ENCODE data around the gene PLK5.
"Not testable (repeated sequence)": the region's sequence is repeated elsewhere in the genome, so short reads cannot be mapped to it uniquely, and the experiment has no call there.

Gene PLK5, protein sequence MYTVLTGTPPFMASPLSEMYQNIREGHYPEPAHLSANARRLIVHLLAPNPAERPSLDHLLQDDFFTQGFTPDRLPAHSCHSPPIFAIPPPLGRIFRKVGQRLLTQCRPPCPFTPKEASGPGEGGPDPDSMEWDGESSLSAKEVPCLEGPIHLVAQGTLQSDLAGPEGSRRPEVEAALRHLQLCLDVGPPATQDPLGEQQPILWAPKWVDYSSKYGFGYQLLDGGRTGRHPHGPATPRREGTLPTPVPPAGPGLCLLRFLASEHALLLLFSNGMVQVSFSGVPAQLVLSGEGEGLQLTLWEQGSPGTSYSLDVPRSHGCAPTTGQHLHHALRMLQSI

DNA sequence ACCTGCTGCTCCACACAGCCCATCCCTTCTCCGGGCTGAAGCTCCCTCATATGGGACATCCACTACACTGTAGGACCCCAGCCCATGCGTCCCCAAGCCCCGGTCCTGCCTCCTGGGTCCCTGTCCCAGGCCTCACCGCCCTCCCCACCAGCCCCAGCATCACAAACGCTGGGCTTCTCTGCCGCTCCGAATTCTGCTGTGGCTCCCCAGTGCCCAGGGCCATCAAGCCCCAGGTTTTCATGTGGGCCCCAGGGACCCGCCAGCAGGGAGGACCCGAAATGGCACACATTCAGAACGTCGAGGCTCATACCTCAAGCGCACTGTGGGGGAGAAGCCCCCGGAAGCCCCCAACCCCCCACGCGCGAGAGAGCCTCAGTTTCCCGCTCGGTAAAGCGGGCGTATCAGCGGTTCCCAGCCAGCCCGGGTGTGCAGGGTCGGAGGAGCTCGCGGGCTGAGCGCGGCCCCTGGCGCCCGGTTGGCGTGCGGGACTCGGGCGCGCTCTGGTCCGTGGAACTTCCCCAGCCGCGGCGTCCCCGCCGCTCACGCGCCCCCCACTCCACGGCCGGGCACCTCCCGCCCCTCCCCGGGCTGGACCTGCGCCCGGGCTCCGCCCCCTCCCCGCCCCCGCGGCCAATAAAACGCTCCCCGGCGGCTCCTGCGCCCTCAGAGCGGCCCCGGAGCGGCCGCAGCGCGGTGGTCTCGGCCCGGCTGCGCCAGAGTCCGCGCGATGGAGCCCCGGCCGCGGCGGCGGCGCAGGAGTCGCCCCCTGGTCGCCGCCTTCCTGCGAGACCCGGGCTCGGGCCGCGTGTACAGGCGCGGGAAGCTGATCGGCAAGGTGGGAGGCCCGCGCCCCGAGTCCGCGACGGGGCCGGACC, at the start of gene PLK5:
Gene PLK5, plus strand, starts transcription at position 666 of the 875 bp plus-strand sequence. CDS start 2,920 bp downstream, outside the sequence.
- H3K27me3 Mint-ChIP-seq (ENCODE audit: low read depth), result peaks cover 26% of the 10 kb centered on the region
- no peak within 1 kb of the TSS for H3K4me3 Mint-ChIP-seq
- H3K27ac Mint-ChIP-seq, result no peak within 1 kb of the TSS

DNA sequence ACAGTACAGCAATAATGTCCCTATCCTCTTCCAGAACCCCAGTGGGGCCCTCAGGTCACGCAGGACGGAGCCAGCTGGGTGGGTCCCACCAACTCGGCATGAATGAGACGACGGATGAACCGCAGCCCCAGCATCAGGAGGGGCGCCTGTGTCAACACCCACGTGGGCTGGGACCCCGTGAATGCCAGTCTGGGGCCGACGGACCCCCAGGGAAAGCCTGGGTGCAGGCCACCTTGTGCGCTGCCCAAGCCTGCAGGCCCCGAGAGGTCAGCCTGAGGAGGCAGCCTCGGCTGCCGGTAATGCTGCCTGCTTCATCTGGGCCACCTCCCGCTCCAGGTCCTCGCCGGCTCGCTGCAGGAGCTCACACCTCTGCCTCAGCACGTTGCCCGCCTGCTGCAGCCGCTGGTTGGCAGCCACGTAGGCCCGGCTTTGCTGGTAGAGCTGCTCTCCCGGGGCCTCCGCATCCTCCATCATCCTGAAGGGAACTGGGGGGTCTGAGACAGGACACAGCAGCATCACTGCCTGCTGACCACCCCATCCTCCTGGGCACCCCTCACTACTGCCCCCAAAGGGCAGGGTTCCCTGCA, 49.0 kb upstream of the PLK5 start:
- Mint-ChIP-seq H3K4me1 (ENCODE audit: low read depth) (peaks cover 10% of the 10 kb centered on the region), H3K36me3 (ENCODE audit: low read depth) (peaks cover 5% of the 10 kb centered on the region), H3K27ac (no peak overlapping the region), H3K27me3 (ENCODE audit: low read depth) (peaks cover 8% of the 10 kb centered on the region), H3K4me3 (no peak overlapping the region), H3K9me3 (no peaks in the 10 kb centered on the region)

More for the DNA sequence above, at the start of gene PLK5:
- H3K4me1 Mint-ChIP-seq (ENCODE audit: low read depth), result no peaks in the 10 kb centered on the region
- H3K36me3 Mint-ChIP-seq (ENCODE audit: low read depth), result no peaks in the 10 kb centered on the region
- H3K9me3 Mint-ChIP-seq, result no peaks in the 10 kb centered on the region

DNA sequence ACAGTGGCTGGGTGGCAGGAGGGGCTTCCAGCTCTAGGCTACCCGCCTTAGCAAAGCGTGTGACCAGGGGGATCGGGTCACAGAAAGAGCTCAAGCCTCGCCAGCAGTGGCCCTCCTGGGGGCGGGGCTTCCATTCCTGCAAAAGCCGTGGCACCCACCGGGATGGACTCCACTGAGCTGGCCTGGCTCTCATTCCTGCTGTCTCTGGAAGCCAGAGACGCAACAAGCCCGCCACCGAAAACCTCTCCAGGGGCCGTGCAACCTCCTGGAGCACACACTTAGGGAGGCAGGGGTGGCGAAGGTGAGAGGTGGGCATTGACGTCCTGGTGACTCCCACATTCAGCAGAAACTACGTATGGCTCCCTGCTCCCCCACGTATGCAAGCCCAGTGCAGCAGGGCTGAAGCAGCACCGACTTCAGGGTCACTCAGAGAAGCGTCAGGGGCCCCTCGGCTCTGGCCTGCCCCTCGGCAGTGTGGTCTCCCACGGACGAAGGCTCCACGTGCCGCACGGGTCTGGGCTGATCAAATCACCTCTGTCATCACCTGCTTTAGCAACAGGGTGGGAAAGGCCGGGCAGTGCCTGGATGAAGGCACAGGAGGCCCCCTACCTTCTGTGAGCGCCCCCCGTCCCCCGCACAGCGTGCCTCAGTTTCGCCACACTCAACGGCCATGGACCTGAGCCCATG, 48.0 kb upstream of the PLK5 start:
- H3K27me3 Mint-ChIP-seq (ENCODE audit: low read depth), result peaks cover 8% of the 10 kb centered on the region
- no peaks in the 10 kb centered on the region for H3K9me3 Mint-ChIP-seq
- peaks cover 13% of the 10 kb centered on the region for H3K4me1 Mint-ChIP-seq (ENCODE audit: low read depth)
- peaks cover 5% of the 10 kb centered on the region for H3K36me3 Mint-ChIP-seq (ENCODE audit: low read depth)
- no peak overlapping the region for H3K27ac Mint-ChIP-seq
- no peak overlapping the region for H3K4me3 Mint-ChIP-seq

DNA sequence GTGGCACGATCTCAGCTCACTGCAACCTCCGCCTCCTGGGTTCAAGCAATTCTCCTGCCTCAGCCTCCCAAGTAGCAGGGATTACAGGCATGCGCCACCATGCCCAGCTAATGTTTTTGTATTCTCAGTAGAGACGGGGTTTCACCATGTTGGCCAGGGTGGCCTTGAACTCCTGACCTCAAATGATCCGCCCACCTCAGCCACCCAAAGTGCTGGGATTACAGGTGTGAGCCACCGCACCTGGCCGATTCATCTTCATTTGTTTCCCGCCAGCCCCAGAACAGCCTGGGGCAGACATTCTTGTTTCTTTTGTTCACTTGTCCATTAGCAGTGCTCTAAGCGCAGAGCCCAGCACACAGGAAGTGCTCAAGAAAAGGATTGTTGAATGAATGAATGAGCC, 46.8 kb upstream of the PLK5 start:
- H3K27me3 Mint-ChIP-seq (ENCODE audit: low read depth); H3K4me3 Mint-ChIP-seq; H3K9me3 Mint-ChIP-seq; H3K27ac Mint-ChIP-seq; H3K36me3 Mint-ChIP-seq (ENCODE audit: low read depth): not testable (repeated sequence)
- peaks cover 12% of the 10 kb centered on the region for H3K4me1 Mint-ChIP-seq (ENCODE audit: low read depth)

DNA sequence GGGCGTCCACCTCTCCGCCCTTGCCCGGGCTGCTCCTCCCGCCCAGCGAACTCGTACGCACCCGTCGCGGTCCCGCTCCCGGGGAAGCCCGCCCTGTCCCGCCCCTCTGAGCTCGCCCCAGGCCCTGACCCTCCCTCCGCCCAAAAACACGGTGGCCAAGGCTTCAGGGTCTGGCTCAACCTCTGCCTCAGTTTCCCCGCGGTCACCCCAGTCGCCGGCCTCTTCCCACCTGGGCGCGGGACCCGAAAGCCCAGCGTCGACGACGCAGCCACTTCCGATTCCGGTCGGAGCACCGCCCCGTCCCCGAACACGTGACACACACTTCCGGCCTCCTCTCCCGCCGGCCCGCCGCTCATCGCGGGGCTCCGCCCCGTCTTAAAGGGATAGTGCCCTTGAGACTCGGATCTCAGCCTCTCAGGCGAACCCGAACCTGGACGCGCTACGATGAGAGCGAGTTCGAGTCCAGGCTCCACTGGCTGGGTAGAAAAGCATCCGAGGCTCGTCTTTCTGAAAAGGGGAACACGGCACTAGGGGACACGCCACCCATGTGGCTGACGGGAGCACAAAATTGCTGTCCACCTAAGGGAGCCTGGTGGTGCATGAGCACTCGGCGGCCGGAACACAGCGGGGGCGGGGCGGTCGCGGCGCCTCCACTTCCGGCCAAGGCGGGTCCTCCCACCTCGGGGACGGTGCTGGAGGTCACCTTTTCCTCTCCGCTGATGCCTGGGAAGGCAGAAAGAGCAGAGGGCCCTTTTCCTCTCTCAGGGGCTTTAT, 44.8 kb upstream of the PLK5 start, which contains the start of gene C19orf25:
Gene C19orf25, minus strand, starts transcription at position 282 of the 774 bp plus-strand sequence. CDS start 312 bp downstream, outside the sequence.
- H3K36me3 Mint-ChIP-seq (ENCODE audit: low read depth), result peaks cover 3% of the 10 kb centered on the region
- H3K4me3 Mint-ChIP-seq, result peak within 1 kb of the TSS; percentile 98
- peaks cover 12% of the 10 kb centered on the region for H3K4me1 Mint-ChIP-seq (ENCODE audit: low read depth)
- H3K27ac Mint-ChIP-seq, result peak within 1 kb of the TSS; percentile 96
- no peaks in the 10 kb centered on the region for H3K27me3 Mint-ChIP-seq (ENCODE audit: low read depth)
- no peaks in the 10 kb centered on the region for H3K9me3 Mint-ChIP-seq

DNA sequence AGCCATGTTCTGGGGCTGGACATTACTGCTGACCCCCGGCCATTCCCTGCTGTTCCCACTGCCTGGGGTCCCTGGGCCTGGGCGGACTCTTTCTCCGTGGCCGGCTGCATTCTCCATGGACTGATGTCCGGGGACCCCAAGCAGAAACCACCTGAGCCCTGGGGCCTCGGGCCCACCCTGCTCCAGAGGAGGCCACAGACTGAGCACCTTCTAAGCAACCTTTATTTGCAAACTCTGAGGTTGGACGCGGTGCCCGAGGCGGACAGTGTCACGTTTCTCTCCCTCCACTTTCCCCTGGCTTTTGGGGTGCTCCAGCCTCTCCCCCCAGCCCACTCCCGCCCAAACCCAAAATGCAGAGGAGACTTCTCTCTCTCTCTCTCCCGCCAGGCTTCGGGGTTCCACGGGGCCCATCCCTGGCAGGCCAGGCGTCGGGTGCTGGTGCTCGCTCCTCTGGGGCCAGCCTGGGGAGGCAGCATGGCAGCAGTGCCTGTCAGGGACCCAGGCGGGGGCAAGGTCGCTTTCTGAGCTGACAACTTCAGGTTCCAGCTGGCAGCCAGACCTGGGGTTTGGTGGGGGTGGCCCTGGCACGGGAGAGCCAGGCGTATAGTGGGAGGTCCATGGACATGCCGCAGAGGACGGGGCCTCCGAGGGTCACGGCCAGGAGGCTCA, 42.5 kb upstream of the PLK5 start:
- Mint-ChIP-seq H3K27me3 (ENCODE audit: low read depth) (no peaks in the 10 kb centered on the region), H3K36me3 (ENCODE audit: low read depth) (peaks cover 3% of the 10 kb centered on the region), H3K4me3 (no peak overlapping the region), H3K9me3 (no peaks in the 10 kb centered on the region), H3K27ac (no peak overlapping the region), H3K4me1 (ENCODE audit: low read depth) (peaks cover 12% of the 10 kb centered on the region)

DNA sequence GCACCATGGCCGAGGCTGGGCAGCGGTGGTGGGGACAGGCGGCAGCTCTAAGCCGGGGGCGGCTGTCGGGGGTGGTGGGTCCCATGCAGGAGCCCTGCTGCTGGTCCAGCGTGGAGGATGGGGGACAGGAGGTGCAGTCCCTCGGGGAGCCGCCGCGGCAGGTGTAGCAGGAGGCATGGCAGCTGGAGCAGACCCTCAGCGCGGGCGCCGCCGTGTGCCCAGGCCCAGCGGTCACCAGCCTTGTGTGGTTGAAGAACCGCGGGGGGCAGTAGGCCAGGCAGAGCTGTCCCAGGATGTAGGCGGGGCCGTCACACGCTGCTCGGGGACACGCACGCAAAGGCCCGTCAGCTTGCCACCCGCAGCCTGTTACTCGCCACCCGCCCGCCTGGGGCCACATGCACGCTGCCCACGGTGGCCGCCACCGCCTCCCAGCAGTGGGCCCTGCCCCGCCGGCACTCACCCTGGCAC, 42.0 kb upstream of the PLK5 start:
- no peak overlapping the region for H3K27ac Mint-ChIP-seq

DNA sequence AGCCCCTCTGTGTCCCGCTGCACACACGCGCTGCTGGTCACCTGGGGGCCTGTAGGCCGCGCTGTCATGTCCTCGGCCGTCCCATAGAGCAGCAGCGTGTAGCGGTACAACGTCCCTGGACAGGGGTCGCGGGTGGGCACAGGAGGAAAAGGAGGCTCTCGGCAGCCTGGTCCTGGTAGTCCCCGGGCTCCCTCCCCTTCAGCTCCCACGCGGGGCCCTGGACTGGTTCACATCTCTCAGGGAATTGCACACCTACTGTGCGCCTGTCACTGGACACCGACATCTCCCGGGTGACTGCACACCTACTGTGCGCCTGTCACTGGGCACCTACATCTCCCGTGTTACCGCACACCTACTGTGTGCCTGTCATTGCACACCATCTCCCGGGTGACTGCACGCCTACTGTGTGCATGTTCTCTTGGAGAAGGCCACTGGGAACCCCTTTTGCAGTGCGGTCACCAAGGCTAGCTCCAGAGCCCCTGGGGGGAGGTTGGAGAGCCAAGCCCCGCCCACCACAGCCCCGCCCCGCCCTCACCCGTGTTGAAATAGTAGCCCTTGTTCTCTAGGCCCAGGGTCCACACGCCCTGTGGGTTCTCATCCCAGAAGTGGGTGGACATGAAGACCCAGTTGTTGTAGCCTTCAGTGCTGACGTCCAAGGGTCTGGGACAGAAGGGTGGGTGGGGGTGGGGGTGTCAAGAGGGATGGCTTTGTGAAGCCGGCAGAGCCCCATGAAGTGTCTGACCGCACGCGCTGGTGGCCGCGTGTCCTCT, 41.3 kb upstream of the PLK5 start:
- Mint-ChIP-seq H3K4me1 (ENCODE audit: low read depth) (peaks cover 7% of the 10 kb centered on the region), H3K9me3 (no peaks in the 10 kb centered on the region), H3K4me3 (no peak overlapping the region), H3K27ac (no peak overlapping the region), H3K36me3 (ENCODE audit: low read depth) (peaks cover 3% of the 10 kb centered on the region), H3K27me3 (ENCODE audit: low read depth) (no peaks in the 10 kb centered on the region)

More for the DNA sequence above, 42.0 kb upstream of the PLK5 start:
- Mint-ChIP-seq H3K36me3 (ENCODE audit: low read depth) (peaks cover 3% of the 10 kb centered on the region), H3K4me3 (no peak overlapping the region), H3K9me3 (no peaks in the 10 kb centered on the region), H3K27me3 (ENCODE audit: low read depth) (no peaks in the 10 kb centered on the region), H3K4me1 (ENCODE audit: low read depth) (peaks cover 12% of the 10 kb centered on the region)

DNA sequence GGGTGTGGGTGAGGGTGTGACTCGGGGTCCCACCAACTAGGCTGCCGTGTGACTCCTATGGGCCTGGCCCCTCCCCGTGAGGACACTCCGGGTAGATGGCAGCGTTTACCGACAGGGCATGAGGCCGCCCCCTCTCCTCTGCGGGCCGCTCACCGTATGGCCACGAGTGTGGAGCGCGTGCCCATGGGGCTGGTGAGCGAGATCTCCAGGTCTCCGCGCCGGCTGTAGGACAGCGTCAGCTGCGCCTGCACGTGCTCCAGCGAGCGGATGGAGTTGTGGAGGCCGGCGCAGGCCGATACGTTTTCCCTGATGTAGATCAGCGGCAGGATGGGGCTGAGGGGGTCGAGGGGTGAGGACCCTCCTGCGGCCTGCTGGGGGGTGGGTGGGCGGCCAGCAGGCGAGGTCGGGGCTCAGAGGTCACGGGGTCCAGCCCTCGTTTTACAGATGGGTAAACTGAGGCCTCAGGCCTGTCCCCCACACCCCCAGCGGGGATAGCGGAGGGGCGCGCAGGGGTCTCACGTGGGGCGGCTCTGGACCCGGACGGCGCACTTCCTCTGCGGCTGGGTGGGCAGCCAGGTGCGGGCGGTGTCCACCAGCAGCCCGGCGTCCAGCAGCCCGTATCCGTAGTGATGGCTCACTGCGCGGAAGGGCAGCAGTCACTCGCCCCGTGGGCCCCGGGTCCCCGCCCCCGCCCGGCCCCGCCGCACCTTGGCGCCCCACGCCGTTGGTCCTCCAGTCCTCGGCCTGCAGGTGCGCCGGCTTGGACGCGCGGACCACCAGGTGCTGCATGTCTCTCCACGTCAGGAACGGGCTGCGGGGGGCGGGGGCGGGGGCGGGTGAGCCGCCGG, 40.5 kb upstream of the PLK5 start:
- H3K4me3 Mint-ChIP-seq, result no peak overlapping the region
- H3K27me3 Mint-ChIP-seq (ENCODE audit: low read depth), result no peaks in the 10 kb centered on the region
- peaks cover 3% of the 10 kb centered on the region for H3K36me3 Mint-ChIP-seq (ENCODE audit: low read depth)
- H3K9me3 Mint-ChIP-seq, result no peaks in the 10 kb centered on the region
- H3K27ac Mint-ChIP-seq, result no peak overlapping the region
- H3K4me1 Mint-ChIP-seq (ENCODE audit: low read depth), result peaks cover 7% of the 10 kb centered on the region

DNA sequence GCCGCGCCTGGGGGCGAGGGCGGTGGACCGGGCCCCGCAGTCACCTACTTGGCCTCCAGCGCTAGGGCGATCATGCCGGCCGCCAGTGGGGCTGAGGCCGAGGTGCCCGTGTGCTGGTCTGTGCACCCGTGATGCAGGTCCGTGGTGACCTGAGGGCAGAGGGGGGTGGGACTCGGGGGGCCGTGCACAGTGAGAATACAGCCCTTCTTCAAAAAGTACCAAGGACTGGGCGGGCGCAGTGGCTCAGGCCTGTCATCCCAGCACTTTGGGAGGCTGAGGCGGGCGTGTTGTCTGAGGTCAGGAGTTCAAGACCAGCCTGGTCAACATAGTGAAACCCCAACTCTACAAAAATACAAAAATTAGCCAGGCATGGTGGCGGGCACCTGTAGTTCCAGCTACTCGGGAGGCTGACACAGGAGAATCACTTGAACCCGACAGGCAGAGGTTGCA, 39.9 kb upstream of the PLK5 start:
- Mint-ChIP-seq H3K36me3 (ENCODE audit: low read depth) (peaks cover 2% of the 10 kb centered on the region), H3K4me1 (ENCODE audit: low read depth) (peaks cover 6% of the 10 kb centered on the region), H3K9me3 (no peaks in the 10 kb centered on the region), H3K4me3 (no peak overlapping the region), H3K27ac (no peak overlapping the region), H3K27me3 (ENCODE audit: low read depth) (no peaks in the 10 kb centered on the region)

DNA sequence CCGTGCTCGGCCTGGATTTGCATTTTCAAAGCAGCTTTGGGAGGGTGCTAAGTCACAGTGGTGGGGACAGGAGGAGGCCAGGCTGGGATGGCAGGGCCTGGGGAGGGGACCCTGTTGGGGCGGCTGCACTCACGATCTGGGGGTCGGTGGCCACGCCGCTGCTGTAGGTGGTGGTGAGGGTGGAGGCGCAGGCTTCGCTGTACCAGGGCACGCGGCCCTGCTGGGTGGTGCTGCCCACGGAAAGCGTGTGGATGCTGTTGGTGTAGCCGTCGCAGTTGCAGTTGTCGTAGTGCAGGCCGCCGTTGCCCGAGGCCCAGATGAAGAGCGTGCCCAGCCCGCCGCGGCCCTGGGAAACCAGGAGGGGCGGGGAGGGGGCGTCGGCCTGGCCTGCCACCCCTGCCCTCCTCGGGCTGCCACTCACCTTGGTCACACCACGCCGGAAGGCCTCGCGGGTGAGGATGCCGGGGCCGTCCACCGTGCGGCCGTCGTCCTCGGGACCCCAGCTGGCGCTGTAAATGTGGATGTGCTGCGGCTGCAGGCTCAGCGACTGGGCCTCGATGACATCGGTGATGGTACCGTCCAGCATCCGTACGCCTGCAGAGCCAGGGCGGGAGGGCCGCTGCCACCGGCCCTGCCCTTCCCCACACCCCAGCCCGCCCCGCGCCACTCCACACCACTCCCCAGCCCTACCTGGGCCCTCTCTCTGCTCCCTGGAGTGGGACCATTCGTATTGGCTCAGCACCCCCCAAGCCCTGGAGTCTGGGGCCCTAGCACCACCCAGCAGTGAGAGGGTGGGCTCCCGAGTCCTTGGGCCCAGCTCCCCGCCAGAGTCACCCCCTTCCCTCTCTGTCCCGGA, 36.9 kb upstream of the PLK5 start:
- Mint-ChIP-seq H3K4me1 (ENCODE audit: low read depth) (peaks cover 5% of the 10 kb centered on the region), H3K9me3 (no peaks in the 10 kb centered on the region), H3K36me3 (ENCODE audit: low read depth) (no peaks in the 10 kb centered on the region), H3K27ac (no peak overlapping the region), H3K27me3 (ENCODE audit: low read depth) (peaks cover 9% of the 10 kb centered on the region), H3K4me3 (no peak overlapping the region)
